Effector memory CD4-positive, alpha-beta T cell (primary cell): ENCODE results near the gene CRIM1.

ENCODE experiments used
- DNase-seq, 3 donors: peaks; one replicate each; pipeline ENCODE4 v3.0.0-alpha.2; 2020
- H3K27ac ChIP-seq: 2 replicates; pipeline ENCODE4 v1.7.0; 2013; ENCODE audit warnings: mild to moderate bottlenecking, low read length, moderate library complexity; ENCODE audit not compliant: insufficient read depth, poor library complexity, severe bottlenecking
- H3K27me3 ChIP-seq: replicated peaks from 2 replicates; pipeline ENCODE4 v1.7.0; 2013; ENCODE audit warnings: mild to moderate bottlenecking, low read length; ENCODE audit not compliant: insufficient read depth, control insufficient read depth, poor library complexity, severe bottlenecking
- H3K36me3 ChIP-seq: 2 replicates; pipeline ENCODE4 v1.7.0; 2013; ENCODE audit warnings: mild to moderate bottlenecking, low read length, moderate library complexity; ENCODE audit not compliant: control insufficient read depth, insufficient read depth
- H3K4me1 ChIP-seq: 2 replicates; pipeline ENCODE4 v1.7.0; 2013; ENCODE audit warnings: low read length, mild to moderate bottlenecking; ENCODE audit not compliant: control insufficient read depth, insufficient read depth, poor library complexity, severe bottlenecking
- H3K4me3 ChIP-seq: 2 replicates; pipeline ENCODE4 v1.7.0; 2013; ENCODE audit warnings: low read length, low read depth, mild to moderate bottlenecking; ENCODE audit not compliant: insufficient read depth, poor library complexity, severe bottlenecking
- H3K9me3 ChIP-seq: 2 replicates; pipeline ENCODE4 v1.7.0; 2013; ENCODE audit warnings: mild to moderate bottlenecking, low read length, moderate library complexity; ENCODE audit not compliant: control insufficient read depth

CRIM1 gene

GRCh38 chr2:36433311-36434217 lies 78.0 kb downstream of the CRIM1 start:
- Histone ChIP-seq H3K27ac (no peak overlapping the region), H3K4me1 (no peaks in the 10 kb centered on the region), H3K27me3 (no peaks in the 10 kb centered on the region), H3K36me3 (no peaks in the 10 kb centered on the region), H3K9me3 (no peaks in the 10 kb centered on the region), H3K4me3 (no peak overlapping the region)
- DNase-seq: no peak

- no peak for DNase-seq
- Histone ChIP-seq H3K4me3 (no peak overlapping the region), H3K36me3 (no peaks in the 10 kb centered on the region), H3K4me1 (no peaks in the 10 kb centered on the region), H3K27ac (no peak overlapping the region), H3K9me3 (no peaks in the 10 kb centered on the region), H3K27me3 (no peaks in the 10 kb centered on the region)
These were observed 82.9 kb downstream of the CRIM1 start for GRCh38 chr2:36438449-36438977.

- Histone ChIP-seq H3K4me1 (no peaks in the 10 kb centered on the region), H3K36me3 (no peaks in the 10 kb centered on the region), H3K27me3 (no peaks in the 10 kb centered on the region), H3K27ac (no peak overlapping the region), H3K4me3 (no peak overlapping the region), H3K9me3 (no peaks in the 10 kb centered on the region)
- no peak for DNase-seq
These were observed 83.5 kb downstream of the CRIM1 start for GRCh38 chr2:36439084-36439483.

- H3K9me3 ChIP-seq: no peaks in the 10 kb centered on the region
- no peak for DNase-seq
- H3K27ac ChIP-seq: no peak overlapping the region
- no peak overlapping the region for H3K4me3 ChIP-seq
- H3K36me3 ChIP-seq: no peaks in the 10 kb centered on the region
- H3K27me3 ChIP-seq: no peaks in the 10 kb centered on the region
- H3K4me1 ChIP-seq: no peaks in the 10 kb centered on the region
These were observed 85.6 kb downstream of the CRIM1 start for GRCh38 chr2:36441065-36441625.

GRCh38 chr2:36441816-36442215 lies 86.2 kb downstream of the CRIM1 start:
- no peaks in the 10 kb centered on the region for H3K36me3 ChIP-seq
- no peak overlapping the region for H3K27ac ChIP-seq
- no peak for DNase-seq
- no peaks in the 10 kb centered on the region for H3K4me1 ChIP-seq
- H3K27me3 ChIP-seq: no peaks in the 10 kb centered on the region
- H3K4me3 ChIP-seq: no peak overlapping the region
- no peaks in the 10 kb centered on the region for H3K9me3 ChIP-seq

GRCh38 chr2:36444216-36444936 lies 88.8 kb downstream of the CRIM1 start:
- H3K9me3 ChIP-seq: no peaks in the 10 kb centered on the region
- H3K36me3 ChIP-seq: no peaks in the 10 kb centered on the region
- DNase-seq: no peak
- no peaks in the 10 kb centered on the region for H3K27me3 ChIP-seq
- no peaks in the 10 kb centered on the region for H3K4me1 ChIP-seq
- no peak overlapping the region for H3K27ac ChIP-seq
- no peak overlapping the region for H3K4me3 ChIP-seq

GRCh38 chr2:36445185-36445866 lies 89.7 kb downstream of the CRIM1 start:
- Histone ChIP-seq H3K4me1 (no peaks in the 10 kb centered on the region), H3K9me3 (no peaks in the 10 kb centered on the region), H3K27me3 (no peaks in the 10 kb centered on the region), H3K36me3 (no peaks in the 10 kb centered on the region), H3K27ac (no peak overlapping the region), H3K4me3 (no peak overlapping the region)
- no peak for DNase-seq

- DNase-seq: no peak
- Histone ChIP-seq H3K4me1 (no peaks in the 10 kb centered on the region), H3K27ac (no peak overlapping the region), H3K9me3 (no peaks in the 10 kb centered on the region), H3K4me3 (no peak overlapping the region), H3K27me3 (no peaks in the 10 kb centered on the region), H3K36me3 (no peaks in the 10 kb centered on the region)
These were observed 90.7 kb downstream of the CRIM1 start for GRCh38 chr2:36446294-36446693.

- Histone ChIP-seq H3K4me1 (no peaks in the 10 kb centered on the region), H3K4me3 (no peak overlapping the region), H3K27me3 (no peaks in the 10 kb centered on the region), H3K9me3 (no peaks in the 10 kb centered on the region), H3K36me3 (no peaks in the 10 kb centered on the region), H3K27ac (no peak overlapping the region)
- DNase-seq: no peak
These were observed 93.6 kb downstream of the CRIM1 start for GRCh38 chr2:36449213-36449612.
